GM12878 (cell line): ENCODE measurements around the gene CANT1. TPM values are rescaled to one million over a fixed set of nuclear protein-coding genes. Genes with fewer than 3 reads are reported as not detected.

Experiments used
- ATAC-seq: fragments of 200-7000 bp; cut with Tn5 transposase; 3 replicates; pipeline ENCODE4 v1.9.1; 2020; ENCODE audit warnings: mild to moderate bottlenecking, moderate library complexity
- BruUV-seq: library from RNA; stranded (reverse); fragments of 400-500 nt; replicated peaks from 2 replicates; lab custom pipeline; 2021; lab: Mats Ljungman, UMichigan
- CTCF ChIA-PET: fragments of 300-600 bp; sonication (Branson Sonifier 250); formaldehyde crosslinking; extraction: SDS; loops from one replicate; lab custom pipeline; 2021; ENCODE audit warnings: inconsistent platforms; lab: Yijun Ruan, JAX
- POLR2A ChIA-PET: fragments of 350-600 bp; formaldehyde crosslinking; extraction: SDS; loops from one replicate; lab custom pipeline; 2021; ENCODE audit warnings: inconsistent platforms; lab: Charles Lee
- RAD21 ChIA-PET: fragments of 300-600 bp; sonication (Branson Sonifier 250); formaldehyde crosslinking; loops from one replicate; lab custom pipeline; 2023; ENCODE audit warnings: antibody characterized with exemption; ENCODE audit not compliant: unreplicated experiment; lab: Charles Lee
- SMC1A ChIA-PET: fragments of 300-600 bp; sonication (Branson Sonifier 250); formaldehyde crosslinking; loops from one replicate; lab custom pipeline; 2023; ENCODE audit not compliant: unreplicated experiment, uncharacterized antibody; lab: Charles Lee
- DNase-seq: peaks from one replicate; pipeline ENCODE4 v3.0.0-alpha.2; 2011; ENCODE audit warnings: low read depth, low spot score
- FAIRE-seq: peaks from 3 replicates; lab custom pipeline; 2011; peaks lifted over from hg19 to GRCh38; lab: Jason Lieb, UNC
- H2AFZ ChIP-seq: 2 replicates; pipeline ENCODE4 v1.6.0; 2011; ENCODE audit warnings: low read depth, low read length, control low read depth; ENCODE audit not compliant: control insufficient read depth
- H3K27ac ChIP-seq: 2 replicates; pipeline ENCODE4 v1.5.1; 2011; ENCODE audit warnings: control low read depth; ENCODE audit not compliant: control insufficient read depth, insufficient read depth
- H3K27me3 ChIP-seq, 2 experiments: replicated peaks in 1 of 2; 2 replicates each; pipeline versions ENCODE4 v1.6.0 to v1.6.1; 2011; ENCODE audit warnings: low read length in 1 of 2; ENCODE audit not compliant: control insufficient read depth in 2 of 2, insufficient read depth in 2 of 2
- H3K36me3 ChIP-seq, 2 experiments: 2 replicates each; pipeline ENCODE4 v1.5.1; 2011; ENCODE audit warnings: low read length in 1 of 2; ENCODE audit not compliant: control insufficient read depth in 2 of 2, insufficient read depth in 2 of 2
- H3K4me1 ChIP-seq: 2 replicates; pipeline ENCODE4 v1.6.1; 2011; ENCODE audit warnings: mild to moderate bottlenecking, low read length, moderate library complexity, mixed read lengths; ENCODE audit not compliant: control insufficient read depth, insufficient read depth
- H3K4me2 ChIP-seq: 2 replicates; pipeline ENCODE4 v1.6.0; 2011; ENCODE audit warnings: control low read depth; ENCODE audit not compliant: control insufficient read depth, insufficient read depth
- H3K4me3 ChIP-seq: fragments of 200-600 bp; sonication (generic); 2 replicates; pipeline ENCODE4 v1.5.1; 2016
- H3K79me2 ChIP-seq: 2 replicates; pipeline ENCODE4 v1.6.0; 2011; ENCODE audit warnings: low read length; ENCODE audit not compliant: control insufficient read depth, insufficient read depth
- H3K9ac ChIP-seq: 2 replicates; pipeline ENCODE4 v1.8.0; 2011; ENCODE audit warnings: low read length, control low read depth, mixed read lengths; ENCODE audit not compliant: control insufficient read depth, insufficient read depth
- H3K9me3 ChIP-seq: replicated peaks from 3 replicates; pipeline ENCODE4 v1.5.1; 2011; ENCODE audit warnings: mild to moderate bottlenecking, low read length; ENCODE audit not compliant: control insufficient read depth, insufficient read depth
- H4K20me1 ChIP-seq: 2 replicates; pipeline ENCODE4 v1.6.0; 2011; ENCODE audit not compliant: control insufficient read depth, insufficient read depth
- CHD4 ChIP-seq: fragments of 200-600 bp; sonication (generic); IDR thresholded peaks from 2 replicates; pipeline ENCODE4 v1.6.1; 2016; ENCODE audit warnings: mild to moderate bottlenecking
- CREM ChIP-seq: IDR thresholded peaks from 2 replicates; pipeline ENCODE4 v1.6.1; 2014; ENCODE audit warnings: antibody characterized with exemption, low read depth
- CUX1 ChIP-seq: IDR thresholded peaks from 2 replicates; pipeline ENCODE4 v1.6.1; 2012; ENCODE audit warnings: improper control_type of control experiment, low read depth, low read length; ENCODE audit not compliant: insufficient replicate concordance
- IKZF1 ChIP-seq: fragments of 450-650 bp; conservative IDR thresholded peaks from 2 replicates; pipeline ENCODE4 v1.6.1; 2017; ENCODE audit warnings: antibody characterized with exemption, mild to moderate bottlenecking
- NFXL1 ChIP-seq: fragments of 450-650 bp; IDR thresholded peaks from 2 replicates; pipeline ENCODE4 v1.6.1; 2017; ENCODE audit warnings: antibody characterized with exemption, mild to moderate bottlenecking, borderline replicate concordance
- NR2C2 ChIP-seq: IDR thresholded peaks from 2 replicates; pipeline ENCODE4 v1.6.1; 2011; ENCODE audit warnings: borderline replicate concordance, low read depth; ENCODE audit not compliant: control insufficient read depth, insufficient read length
- SIX5 ChIP-seq: IDR thresholded peaks from 2 replicates; pipeline ENCODE4 v1.6.1; 2011; ENCODE audit warnings: mild to moderate bottlenecking, low read depth, low read length, moderate library complexity; ENCODE audit not compliant: severe bottlenecking
- SP1 ChIP-seq: IDR thresholded peaks from one replicate; pipeline ENCODE4 v1.6.1; 2011; ENCODE audit warnings: low read depth, low read length
- ZBTB33 ChIP-seq: fragments of 450-650 bp; IDR thresholded peaks from 2 replicates; pipeline ENCODE4 v1.6.1; 2017; ENCODE audit warnings: mild to moderate bottlenecking
- WGBS: methylation state at CpG from one replicate; pipeline ENCODE4 v1.1.6; 2016; ENCODE audit warnings: low lambda C conversion rate; ENCODE audit not compliant: insufficient replicate concordance, insufficient coverage; ENCODE audit errors: missing lambda C conversion rate; 5-methylcytosine and 5-hydroxymethylcytosine counted together
- in situ Hi-C: fragments of 300-500 bp; cut with MboI; formaldehyde crosslinking; loops from 9 replicates; pipeline ENCODE4 v1.14.3; 2018; ENCODE audit warnings: mixed read lengths
- intact Hi-C: fragments of 100-400 bp; cut with micrococcal nuclease; formaldehyde crosslinking; loops from one replicate; pipeline ENCODE4 v1.14.2; 2022; ENCODE audit not compliant: unreplicated experiment
- polyA plus RNA-seq, 11 experiments: library from polyadenylated mRNA; depleted of rRNA in 4 of 11; unstranded in 6 of 11; stranded (reverse) in 5 of 11; fragments of >200 nt; fragmentation: Nextera tagmentation in 4 of 11; fragmentation: Illumina TruSeq in 1 of 11; extraction: Ambion mirVana in 4 of 11; extraction: Trizol in 1 of 11; gene quantifications; 1 replicate in 1 of 11; 2 replicates in 10 of 11; pipeline versions ENCODE4 v1.2.1 to v1.2.3, GENCODE V29; 2011 to 2016; ENCODE audit warnings: inconsistent platforms in 2 of 11, missing spikeins in 2 of 11, low read depth in 1 of 11
- total RNA-seq, 4 experiments: library from RNA; depleted of rRNA in 3 of 4; stranded (reverse); fragments of >200 nt in 3 of 4; fragmentation: Illumina TruSeq in 1 of 4; extraction: Trizol in 1 of 4; gene quantifications; 2 replicates each; pipeline versions ENCODE4 v1.2.1 to v1.2.3, GENCODE V29; 2013 to 2021
- TF ChIP-seq, protein P1 (sequence below): IDR thresholded peaks from 2 replicates; pipeline ENCODE4 v1.6.1; 2011; ENCODE audit warnings: low read depth, low read length, improper control_type of control experiment, borderline replicate concordance

Gene CANT1
- total and polyA plus RNA-seq, 10 of the 15 experiments (the other 5 are each of a cell fraction or from before 2014, with no cell fraction given): 2.2 to 59.2 (median 20.2) TPM

DNA sequence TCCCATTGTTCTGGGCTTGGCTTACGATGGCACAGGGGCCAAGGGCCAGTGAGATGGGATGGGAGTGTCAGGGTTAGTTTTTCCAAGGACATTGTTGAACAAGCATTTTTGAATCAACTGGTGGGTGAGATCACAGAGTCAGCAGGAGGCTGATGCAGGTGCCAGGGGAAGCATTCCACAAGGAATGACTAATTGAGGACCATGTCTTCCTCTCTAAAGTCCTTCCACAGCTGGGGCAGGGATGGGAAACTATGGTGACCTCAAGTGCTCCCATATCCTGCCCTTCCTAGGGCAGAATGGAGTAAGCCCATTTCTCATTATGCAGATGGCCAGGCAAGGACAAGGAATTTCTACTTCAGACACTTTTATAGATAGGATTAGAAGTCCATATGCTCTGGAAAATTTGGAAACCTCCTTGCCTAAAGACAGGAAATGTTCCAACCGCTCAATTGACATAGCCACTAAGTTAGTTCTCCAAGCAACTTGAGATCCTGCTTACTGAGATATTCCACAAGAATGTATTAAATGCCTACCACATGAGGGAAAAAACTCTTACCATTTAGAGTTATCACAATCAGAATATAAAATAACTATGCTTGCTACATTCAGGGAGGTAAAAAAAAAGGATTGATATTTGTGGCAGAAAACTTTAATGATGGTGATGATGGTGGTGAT is 43.8 kb upstream of the CANT1 start (continued):
- TF ChIP-seq CUX1 (no peak), NFXL1 (no peak)
- TF ChIP-seq, protein P1, sequence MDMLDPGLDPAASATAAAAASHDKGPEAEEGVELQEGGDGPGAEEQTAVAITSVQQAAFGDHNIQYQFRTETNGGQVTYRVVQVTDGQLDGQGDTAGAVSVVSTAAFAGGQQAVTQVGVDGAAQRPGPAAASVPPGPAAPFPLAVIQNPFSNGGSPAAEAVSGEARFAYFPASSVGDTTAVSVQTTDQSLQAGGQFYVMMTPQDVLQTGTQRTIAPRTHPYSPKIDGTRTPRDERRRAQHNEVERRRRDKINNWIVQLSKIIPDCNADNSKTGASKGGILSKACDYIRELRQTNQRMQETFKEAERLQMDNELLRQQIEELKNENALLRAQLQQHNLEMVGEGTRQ: no peak

GRCh38 chr17:79052131-79052530 is 42.6 kb upstream of the CANT1 start:
- ChIA-PET CTCF (interaction anchor here (1.7 kb wide), 1 partner anchor 33 kb away, joined by 4 read pairs; no protein-coding TSS in a partner anchor), SMC1A (no interaction called here), RAD21 (no interaction called here), POLR2A (no interaction called here)
- Histone ChIP-seq H3K27me3 (no peaks in the 10 kb centered on the region; a peak in 1 of 4 replicates), H3K4me3 (no peak overlapping the region), H3K79me2 (no peaks in the 10 kb centered on the region), H4K20me1 (no peaks in the 10 kb centered on the region), H2AFZ (no peak overlapping the region), H3K9ac (no peak overlapping the region), H3K27ac (no peak overlapping the region), H3K4me2 (no peak overlapping the region), H3K4me1 (no peaks in the 10 kb centered on the region; the same call in 1 of the 2 replicates), H3K9me3 (no peaks in the 10 kb centered on the region; the same call in 2 of the 3 replicates), H3K36me3 (no peaks in the 10 kb centered on the region)
- ATAC-seq (no peak), FAIRE-seq (no peak), DNase-seq (no peak)
- no TSS peak for BruUV-seq
- TF ChIP-seq ZBTB33 (no peak), CREM (no peak), NR2C2 (no peak), SIX5 (no peak), SP1 (no peak), IKZF1 (no peak), CHD4 (no peak)
- intact Hi-C loops: no loop called here
- 0% methylated on average over 1 of the region's 1 CpG for WGBS
- in situ Hi-C loops: no loop called here
